HK-2 (cell line): ENCODE measurements around the gene MPL.
"Not testable (repeated sequence)": the region's sequence is repeated elsewhere in the genome, so short reads cannot be mapped to it uniquely, and the experiment has no call there.

ENCODE experiments used
- DNase-seq: peaks from one replicate; pipeline ENCODE4 v3.0.0-alpha.2; 2018; ENCODE audit not compliant: unreplicated experiment

MPL gene

DNA sequence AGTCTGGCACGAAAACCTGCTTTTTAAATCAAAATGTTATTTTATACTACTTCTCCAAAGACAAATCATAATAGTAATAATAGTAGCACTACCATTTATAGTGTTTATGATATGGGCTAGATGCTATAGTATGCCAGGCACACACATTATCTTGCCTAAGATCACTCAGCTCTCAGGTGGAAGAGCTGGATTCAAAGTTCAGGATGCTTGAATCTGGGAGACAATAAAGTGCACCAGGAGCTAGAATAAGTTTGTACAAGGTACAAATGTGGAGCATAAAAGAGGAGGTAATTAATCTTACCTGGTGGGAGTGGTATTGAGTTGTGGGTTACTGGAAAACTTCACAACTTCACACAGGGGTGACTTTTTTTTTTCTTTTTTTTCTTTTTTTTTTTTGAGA lies 40.2 kb downstream of the MPL start:
- no peak for DNase-seq

DNA sequence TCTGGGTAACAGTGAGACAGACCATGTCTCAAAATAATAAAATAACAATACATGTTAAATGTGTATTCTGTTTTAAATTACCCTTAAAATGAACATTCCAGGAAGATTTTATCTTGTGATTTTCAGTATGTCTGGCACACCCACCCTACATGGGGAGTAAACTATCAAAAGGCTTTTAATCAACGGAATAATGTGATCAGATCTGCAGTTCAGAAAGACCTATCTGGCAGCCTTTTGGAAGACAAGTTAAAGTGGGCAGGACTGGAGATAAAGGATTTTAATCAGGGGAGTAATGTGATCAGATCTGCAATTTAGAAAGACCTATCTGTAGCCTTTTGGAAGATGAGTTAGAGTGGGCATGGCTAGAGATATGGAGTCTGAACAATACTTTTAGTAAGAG lies 41.9 kb downstream of the MPL start:
- no peak for DNase-seq

DNA sequence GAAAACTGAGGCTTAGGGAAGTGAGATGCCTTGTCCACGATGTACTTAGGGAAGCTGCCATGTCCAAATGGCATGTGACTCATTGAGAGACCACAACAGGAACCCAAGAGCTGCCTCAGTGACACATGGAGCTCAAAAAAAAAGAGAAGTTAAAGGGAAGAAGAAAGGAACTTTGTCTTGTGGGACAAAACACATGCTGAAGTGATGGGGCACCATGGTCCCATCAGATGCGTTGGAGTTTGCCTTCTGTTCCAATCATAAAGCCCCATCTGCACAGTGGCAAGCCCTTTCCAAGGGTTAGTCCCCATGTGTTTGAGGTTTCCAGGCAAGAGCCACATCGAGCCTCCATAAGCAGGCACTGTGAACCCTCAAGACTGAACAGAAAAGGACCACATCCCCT lies 44.0 kb downstream of the MPL start:
- DNase-seq = no peak

DNA sequence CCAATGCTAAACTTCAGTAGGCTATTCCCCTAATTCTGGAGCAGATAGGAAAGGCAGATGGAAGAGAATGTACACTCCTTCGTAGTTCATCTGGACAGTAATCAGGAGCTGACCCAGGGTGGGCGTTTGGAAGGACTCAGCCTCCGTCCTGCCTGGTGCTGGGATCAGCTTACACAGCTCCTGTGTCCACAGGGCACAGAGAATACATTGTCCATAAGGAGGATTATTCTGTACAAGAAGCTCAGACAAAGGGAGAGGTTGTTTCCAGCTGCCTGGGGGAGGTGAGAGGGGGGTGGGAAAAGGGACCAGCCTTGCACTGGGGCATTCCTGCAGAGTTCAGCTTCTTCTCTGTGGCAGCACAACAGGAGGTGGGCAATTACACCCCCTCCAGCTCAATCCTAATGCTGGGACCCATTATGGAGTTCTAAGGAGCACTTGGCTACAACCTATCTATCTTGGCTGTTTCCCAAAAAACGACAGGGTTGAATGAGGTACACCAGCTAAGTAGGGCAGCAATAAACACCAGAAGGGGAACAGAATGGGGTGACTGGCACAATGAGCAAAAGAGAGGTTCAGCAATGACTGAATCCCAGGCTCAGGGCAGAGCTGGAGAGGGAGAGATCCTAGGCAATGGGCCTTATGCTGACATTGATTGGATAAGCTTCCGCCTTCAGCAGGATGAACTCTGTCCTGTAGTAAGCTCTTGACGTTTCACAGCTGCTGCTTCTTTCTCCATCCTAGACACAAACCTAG lies 44.6 kb downstream of the MPL start:
- DNase-seq = no peak

DNA sequence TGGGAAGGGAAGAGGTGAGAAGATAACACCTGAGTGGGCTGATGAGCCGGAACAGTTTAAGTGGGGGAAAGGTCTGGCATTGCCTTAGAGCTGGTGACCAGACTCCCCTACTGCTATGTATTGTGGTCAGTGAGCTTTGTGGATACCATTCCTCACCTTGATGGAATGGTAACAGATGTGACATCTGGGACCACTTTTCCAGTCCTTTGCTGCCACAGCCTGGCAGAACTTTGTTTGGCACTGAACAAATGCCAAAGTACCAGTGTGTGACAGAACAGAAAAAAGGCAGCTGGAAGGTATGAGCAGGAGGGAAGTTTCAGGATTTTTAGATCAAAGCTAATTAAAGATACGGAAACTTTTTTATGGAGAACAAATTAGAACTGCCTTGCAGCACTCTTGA lies 45.8 kb downstream of the MPL start:
- no peak for DNase-seq

DNA sequence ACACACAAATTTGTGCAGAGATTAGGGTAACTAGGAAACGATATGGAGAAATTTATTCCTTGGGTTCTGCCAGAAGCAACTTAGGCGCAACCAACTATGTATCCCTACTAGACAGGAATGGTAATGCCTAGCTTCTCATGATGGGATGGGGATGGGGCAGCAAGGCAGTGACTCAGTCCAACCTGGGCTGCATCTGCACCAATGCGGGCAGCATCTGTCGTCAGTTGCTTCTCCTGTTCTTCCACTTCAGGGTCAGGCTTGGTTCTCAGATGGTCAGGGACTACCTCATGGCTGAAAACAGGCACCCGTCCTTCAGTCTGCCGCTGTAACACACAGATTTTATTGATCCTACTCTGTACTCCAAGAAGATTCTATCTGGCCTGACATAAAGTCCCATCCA lies 49.1 kb downstream of the MPL start:
- no peak for DNase-seq

DNA sequence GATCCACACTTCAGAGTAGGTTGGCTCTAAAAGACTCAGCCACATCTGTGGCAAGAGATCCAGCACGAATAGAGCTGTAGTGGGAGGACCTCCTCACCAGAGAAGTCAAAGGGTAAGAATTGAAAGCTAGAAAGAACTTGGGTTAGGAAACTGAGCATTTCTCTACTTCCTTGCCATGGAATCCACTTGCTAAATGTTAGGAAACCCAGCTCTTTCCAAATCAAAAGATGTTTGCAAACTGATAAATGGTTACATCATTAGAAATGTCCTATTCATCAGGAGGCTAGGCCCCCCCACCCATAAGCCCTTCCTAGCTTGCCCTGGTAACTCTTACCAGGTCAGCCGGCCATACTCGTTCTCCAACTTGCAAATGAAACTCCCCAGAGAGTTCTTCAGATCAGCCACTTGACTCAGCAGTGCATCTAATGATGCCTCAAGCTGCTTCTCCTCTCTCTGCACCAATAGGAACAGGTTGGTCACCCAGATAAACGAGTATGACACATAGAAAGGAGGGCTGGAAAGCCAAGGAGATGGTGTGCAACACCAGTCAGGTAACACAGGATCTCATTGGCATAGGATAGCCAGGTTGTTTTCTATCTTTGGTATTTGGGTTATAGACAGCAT lies 50.5 kb downstream of the MPL start:
- no peak for DNase-seq

DNA sequence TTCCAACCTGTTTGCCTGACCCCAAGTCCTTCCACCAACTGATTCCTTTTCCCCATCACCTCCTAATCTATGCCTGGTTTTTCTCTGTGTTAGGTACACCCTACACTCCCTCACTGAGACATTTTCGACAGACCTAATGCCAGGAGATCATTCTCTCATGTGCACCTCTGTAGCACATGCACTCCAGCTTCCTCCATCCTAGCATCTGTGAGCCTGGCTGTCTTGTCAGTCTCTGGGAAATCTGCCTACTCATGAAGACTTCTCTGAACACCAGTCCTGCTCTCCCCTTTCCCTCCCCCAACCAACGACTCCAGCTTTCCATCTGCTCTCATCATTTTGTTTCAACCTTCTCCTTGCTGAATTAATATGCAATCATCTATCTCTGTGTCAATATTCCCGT lies 51.0 kb downstream of the MPL start:
- no peak for DNase-seq

DNA sequence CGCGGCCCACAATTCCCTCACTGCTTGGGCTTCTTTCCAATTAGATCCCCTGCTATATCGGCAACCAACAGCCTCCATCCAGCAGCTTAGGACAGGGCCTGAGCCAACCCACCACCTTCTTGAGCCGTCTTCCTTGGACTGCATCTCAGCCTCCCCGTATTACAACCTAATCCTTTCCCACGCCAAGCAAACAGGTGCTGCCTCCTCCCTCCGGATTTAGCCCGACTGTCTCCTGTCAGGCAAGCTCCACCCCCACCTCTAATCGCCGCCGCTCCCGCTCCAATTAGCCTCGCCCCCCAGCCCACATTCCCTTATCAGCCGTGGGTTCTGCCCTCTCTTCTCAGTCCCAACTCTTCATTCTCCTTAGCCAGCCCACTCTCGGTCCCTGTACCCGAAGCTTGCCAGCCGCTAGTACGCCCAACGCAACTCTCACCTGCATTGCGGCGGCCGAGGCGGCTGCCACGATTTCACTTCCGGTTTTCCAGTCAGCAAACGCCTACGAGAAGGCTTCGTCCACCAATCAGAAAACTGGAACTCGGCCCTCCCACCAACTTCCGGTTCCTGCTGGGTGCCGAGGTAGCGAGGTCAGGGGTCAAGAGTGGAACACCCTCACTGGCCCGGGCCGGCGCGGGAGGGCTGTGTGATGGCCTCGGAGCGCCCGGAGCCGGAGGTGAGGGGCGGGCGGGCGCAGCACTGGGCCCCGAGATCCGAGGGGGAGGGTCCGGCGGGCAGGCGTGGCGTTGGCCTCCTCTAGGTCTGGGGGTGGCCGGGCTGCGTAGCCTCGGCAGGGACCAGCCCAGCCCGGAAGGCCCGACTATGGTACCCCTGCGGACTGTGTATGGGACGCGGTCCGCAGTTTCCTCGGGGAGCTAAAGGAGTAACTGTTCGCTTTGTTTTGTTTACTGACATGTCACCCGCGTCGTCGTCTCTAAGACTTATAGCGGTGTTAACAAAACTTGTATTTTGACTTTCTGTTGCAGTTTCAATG lies 52.0 kb downstream of the MPL start, which contains the start of the genes MED8 and SZT2:
TSS of gene MED8 (minus strand) at position 475 of the 988 bp plus-strand sequence. CDS start at position 439, 36 bp downstream.
TSS of gene SZT2 (plus strand) at position 574 of the 988 bp plus-strand sequence. CDS start at position 644, 70 bp downstream.
- peak; percentile 96 for DNase-seq

DNA sequence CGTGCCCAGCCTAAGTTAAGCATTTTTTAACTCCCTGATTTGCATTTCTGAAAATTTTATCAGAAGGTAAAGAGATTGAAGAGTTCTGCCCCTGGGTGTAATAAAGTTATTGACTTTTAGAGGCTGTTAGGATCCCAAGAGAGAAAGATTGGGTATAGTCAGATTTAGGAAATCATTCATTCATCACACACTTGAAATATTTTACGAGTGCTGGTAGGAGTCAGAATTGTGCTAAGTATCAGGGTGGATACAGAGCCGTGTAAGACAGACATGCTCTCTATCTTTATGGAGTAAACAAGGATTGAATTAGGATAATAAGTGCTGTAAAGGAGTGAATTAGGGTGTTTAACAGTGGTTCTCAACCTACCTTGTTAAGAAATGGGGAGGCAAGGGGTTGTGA lies 55.1 kb downstream of the MPL start:
- no peak for DNase-seq

DNA sequence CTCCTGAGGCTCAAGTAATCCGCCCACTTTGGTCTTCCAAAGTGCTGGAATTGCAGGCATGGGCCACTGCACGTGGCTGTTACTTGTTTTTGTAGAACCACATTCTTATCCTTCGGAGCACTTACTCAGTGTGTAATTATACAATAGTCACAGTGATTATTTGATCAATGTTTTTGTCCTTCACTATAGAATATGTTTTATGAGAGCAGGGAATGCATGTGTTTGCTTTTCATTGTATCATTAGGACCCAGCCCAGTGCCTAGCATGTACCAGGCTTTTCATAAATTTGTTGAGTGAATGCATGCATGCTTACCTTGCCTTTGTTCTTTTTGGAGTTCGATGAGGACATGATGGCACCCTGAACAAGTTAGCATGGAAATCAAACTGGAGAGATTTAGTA lies 57.9 kb downstream of the MPL start:
- DNase-seq = no peak

DNA sequence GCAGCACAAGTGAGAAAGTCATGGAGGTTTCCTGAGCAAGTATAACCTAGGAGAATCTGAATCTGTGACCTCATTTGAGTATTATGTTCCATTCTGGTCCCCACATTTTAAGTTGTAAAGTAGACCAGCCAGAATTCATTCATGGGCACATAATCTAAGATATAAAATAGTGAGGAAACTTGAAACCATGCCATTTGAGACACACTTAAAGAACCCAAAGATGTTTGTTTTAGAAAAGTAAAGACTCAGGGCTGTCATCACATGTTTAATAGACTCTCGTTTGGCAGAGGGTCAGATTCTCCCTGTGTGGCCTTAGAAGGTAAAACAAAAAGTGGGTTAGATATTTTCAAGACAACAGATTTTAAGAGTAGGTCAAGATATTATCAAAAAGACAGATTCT lies 58.4 kb downstream of the MPL start:
- no peak for DNase-seq

DNA sequence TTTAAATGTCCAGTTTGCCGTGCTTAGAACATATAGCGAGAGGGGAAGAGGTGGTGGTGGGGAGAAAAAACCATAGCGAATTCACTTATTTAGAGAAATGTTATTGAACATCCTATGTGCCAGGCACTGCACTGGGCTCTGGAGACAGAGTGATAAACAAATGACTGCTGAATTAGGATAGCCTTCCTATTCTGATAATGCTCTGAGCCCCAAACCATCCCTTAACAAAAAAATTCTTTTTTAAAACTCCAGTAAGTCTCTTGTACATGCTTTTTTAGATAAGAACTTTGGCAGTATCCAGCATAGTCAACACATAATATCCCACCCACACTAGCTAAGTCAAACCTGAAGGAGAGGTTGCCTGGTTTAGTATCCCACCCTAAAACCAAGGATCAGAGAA lies 60.6 kb downstream of the MPL start:
- no peak for DNase-seq

DNA sequence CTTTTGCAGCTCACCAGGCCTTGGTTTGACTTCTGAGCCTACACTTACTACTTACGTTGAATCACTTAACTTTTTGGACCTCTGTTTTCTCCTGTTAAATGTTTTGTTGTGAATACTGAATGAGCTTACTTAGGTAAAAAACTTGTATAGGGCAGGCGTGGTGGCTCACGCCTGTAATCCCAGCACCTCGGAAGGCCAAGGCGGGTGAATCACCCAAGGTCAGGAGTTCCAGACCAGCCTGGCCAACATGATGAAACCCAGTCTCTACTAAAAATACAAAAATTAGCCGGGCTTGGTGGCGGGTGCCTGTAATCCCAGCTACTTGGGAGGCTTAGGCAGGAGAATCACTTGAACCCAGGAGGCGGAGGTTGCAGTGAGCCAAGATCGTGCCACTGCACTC lies 62.8 kb downstream of the MPL start:
- DNase-seq = not testable (repeated sequence)

DNA sequence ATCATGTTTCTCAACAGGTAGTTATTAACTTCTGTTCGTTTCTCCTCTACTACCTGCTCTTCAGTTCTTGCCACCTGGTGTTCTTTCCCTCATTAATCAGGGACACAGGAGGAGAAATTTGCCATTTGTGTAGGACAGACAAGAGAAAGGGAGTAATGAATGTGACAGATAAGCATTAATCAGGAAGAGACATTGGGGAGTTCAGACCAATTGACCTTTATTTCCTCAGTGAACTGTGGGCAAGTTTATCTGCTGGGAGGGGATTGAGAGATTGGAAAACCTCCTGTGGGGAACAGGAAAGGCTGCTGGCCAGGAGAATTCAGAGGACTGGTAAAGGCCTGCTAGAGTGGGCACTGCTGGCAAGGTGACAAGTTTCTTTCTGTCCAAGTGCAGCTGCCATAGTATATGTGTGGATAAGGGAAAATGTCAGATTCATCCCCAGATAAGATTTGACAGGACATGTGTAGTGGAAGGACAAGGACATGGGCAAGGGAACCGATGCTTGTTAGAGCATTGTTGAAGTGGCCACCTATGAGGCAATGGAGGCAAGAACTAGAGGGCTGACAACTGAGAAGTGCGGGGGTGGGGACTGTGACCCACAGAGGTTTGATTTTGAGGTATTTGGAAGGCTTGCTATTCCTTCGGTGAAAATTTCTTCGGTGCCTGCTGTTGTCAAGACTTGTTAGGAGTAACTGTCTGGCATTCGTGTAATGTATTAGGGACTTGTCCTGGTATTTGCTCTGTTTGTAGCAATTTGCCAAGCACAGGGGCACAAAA lies 64.7 kb downstream of the MPL start:
- no peak for DNase-seq
